ENCODE results near the gene PRRG1.
"Not testable (repeated sequence)": the region's sequence is repeated elsewhere in the genome, so short reads cannot be mapped to it uniquely, and the experiment has no call there.

Gene PRRG1

DNA sequence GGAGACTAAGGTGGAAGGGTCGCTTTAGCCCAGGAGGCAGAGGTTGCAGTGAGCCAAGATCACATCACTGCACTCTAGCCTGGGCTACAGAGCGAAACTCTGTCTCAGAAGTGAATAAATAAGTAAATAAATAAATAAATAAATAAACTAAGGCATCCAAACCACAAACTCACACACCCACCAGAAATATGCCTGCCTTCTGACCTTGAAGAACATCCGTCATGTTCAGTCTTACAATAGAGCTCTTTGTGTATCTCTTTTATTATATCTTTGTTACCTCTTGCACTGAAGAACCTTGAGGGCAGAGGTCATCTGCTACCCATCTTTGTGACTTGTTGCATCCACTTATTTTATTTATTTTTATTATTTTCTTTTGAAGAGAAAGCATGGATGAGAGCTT lies 71.6 kb downstream of the PRRG1 start:
- ChIA-PET CTCF (no interaction called here), POLR2A (no interaction called here)
- no peak overlapping the region for H3K4me3 ChIP-seq (ENCODE audit: low read depth, low read length)
- no peak for DNase-seq (ENCODE audit: low read depth, low spot score)
- TF ChIP-seq, protein P1, sequence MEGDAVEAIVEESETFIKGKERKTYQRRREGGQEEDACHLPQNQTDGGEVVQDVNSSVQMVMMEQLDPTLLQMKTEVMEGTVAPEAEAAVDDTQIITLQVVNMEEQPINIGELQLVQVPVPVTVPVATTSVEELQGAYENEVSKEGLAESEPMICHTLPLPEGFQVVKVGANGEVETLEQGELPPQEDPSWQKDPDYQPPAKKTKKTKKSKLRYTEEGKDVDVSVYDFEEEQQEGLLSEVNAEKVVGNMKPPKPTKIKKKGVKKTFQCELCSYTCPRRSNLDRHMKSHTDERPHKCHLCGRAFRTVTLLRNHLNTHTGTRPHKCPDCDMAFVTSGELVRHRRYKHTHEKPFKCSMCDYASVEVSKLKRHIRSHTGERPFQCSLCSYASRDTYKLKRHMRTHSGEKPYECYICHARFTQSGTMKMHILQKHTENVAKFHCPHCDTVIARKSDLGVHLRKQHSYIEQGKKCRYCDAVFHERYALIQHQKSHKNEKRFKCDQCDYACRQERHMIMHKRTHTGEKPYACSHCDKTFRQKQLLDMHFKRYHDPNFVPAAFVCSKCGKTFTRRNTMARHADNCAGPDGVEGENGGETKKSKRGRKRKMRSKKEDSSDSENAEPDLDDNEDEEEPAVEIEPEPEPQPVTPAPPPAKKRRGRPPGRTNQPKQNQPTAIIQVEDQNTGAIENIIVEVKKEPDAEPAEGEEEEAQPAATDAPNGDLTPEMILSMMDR (IDR thresholded peaks at IDR 0.05; ENCODE audit: insufficient read depth, low read length, missing control alignments) = no peak

DNA sequence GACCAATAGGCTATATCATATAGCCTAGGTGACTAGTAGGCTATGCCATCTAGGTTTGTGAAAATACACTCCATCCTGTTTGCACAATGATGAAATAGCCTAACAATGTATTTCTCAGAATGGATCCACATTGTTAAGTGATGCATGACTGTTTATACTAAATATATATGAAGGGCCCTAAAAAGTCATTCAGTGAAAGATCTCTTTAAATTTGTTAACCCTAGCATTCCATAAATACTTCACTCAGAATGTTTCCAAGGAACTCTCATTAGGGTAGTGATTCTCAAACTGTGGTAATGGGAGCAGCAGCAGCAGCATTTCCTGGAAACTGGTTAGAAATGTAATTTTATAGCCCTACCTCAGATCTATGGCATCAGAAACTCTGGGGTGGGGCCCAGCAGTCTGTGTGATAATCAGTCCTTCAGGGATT lies 74.9 kb downstream of the PRRG1 start:
- H3K4me3 ChIP-seq (ENCODE audit: low read depth, low read length) = no peak overlapping the region
- POLR2A ChIA-PET = no interaction called here
- CTCF ChIA-PET = no interaction called here
- DNase-seq (ENCODE audit: low read depth, low spot score) = peak; percentile 36
- TF ChIP-seq, protein P1 (IDR thresholded peaks at IDR 0.05; ENCODE audit: insufficient read depth, low read length, missing control alignments) = no peak

DNA sequence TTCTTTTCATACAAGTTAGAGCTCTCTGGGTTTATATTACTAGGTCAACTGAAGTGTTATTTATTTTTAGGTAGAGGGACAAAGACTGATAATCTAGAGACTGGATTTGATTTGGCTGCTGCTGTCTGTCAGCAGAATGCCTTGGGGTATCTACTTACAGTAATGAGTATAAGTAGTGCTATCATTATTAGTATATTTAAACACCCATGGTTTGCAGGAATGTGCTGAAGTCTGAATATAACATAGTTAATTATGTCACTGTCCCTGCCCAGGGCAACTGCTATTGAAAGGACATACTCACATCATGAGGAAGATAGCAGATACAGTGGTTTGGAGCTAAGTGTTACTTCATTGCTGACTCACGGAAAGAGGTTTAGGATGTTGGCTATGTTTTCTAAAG lies 76.2 kb downstream of the PRRG1 start:
- ChIA-PET POLR2A (no interaction called here), CTCF (no interaction called here)
- TF ChIP-seq, protein P1 (IDR thresholded peaks at IDR 0.05; ENCODE audit: insufficient read depth, low read length, missing control alignments) = no peak
- DNase-seq (ENCODE audit: low read depth, low spot score) = no peak
- H3K4me3 ChIP-seq (ENCODE audit: low read depth, low read length) = no peak overlapping the region

DNA sequence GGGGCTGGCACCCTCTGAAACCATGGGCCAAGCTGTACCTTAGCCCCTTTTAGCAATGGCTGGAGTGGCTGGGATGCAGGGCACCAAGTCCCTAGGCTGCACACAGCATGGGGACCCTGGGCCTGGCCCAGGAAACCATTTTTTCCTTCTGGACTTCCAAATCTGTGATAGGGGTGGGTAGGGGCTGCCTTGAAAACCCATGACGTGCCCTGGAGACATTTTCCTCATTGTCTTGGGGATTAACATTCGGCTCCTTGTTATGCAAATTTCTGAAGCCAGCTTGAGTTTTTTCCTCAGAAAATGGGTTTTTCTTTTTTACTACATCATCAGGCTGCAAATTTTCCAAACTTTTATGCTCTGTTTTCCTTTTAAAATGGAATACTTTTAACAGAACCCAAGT lies 79.8 kb downstream of the PRRG1 start:
- CTCF ChIA-PET; H3K4me3 ChIP-seq (ENCODE audit: low read depth, low read length); DNase-seq (ENCODE audit: low read depth, low spot score); POLR2A ChIA-PET: not testable (repeated sequence)

DNA sequence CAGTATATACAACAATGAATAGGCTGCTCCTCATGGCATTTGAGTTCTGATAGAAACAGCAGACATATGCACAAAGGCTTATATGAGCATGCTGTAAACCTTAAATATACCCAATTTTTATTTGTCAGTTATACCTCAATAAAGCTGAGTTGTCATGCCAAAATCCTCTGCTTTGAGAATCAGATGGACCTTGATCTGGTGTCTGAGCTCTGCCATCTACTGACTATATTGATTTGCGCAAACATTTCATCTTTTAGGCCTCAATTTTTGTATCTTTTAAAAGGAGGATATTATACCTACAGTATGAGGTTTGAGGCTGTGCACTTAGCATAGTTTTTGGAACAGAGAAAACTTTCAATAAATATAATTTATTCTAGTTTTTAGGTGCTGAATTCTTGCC lies 85.2 kb downstream of the PRRG1 start:
- DNase-seq (ENCODE audit: low read depth, low spot score) = no peak
- CTCF ChIA-PET = no interaction called here
- no peak overlapping the region for H3K4me3 ChIP-seq (ENCODE audit: low read depth, low read length)
- TF ChIP-seq, protein P1 (IDR thresholded peaks at IDR 0.05; ENCODE audit: insufficient read depth, low read length, missing control alignments) = no peak
- POLR2A ChIA-PET = no interaction called here

DNA sequence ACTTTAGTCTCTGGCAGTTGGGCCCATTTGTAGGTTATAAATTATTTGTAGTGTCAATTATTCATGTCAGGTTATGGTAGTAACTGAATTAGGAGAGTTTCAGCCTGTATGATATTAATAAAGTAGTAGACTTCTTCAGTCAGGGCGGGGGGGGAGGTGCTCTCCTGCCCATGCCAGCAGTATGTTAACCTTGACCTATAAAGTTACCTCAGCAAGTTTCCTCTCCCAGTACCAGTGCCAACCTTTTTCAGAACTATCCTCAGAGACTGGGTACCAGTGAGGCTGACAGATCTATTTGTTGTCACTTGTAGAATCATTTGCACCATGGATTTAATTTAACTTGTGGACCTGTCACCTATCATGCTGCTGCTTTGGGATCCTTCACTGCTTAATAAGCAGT lies 88.0 kb downstream of the PRRG1 start:
- ChIA-PET POLR2A (no interaction called here), CTCF (no interaction called here)
- TF ChIP-seq, protein P1 (IDR thresholded peaks at IDR 0.05; ENCODE audit: insufficient read depth, low read length, missing control alignments) = no peak
- no peak overlapping the region for H3K4me3 ChIP-seq (ENCODE audit: low read depth, low read length)
- DNase-seq (ENCODE audit: low read depth, low spot score) = no peak

DNA sequence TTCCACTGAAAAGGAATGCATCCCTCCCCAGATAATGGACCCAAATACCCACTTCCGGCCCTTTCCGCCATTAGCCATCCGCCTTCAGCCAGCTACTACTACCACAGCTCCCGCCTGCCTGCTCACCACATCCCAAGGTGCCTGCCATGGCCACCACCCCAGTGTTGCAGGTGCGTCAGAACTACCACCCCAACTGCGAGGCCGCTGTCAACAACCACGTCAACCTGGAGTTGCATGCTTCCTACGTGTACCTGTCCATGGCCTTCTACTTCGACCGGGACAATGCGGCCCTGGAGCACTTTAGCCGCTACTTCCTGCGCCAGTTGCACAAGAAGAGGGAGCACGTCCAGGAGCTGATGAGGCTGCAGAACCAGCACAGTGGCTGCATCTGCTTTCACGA lies 92.2 kb downstream of the PRRG1 start:
- no peak overlapping the region for H3K4me3 ChIP-seq (ENCODE audit: low read depth, low read length)
- TF ChIP-seq, protein P1 (IDR thresholded peaks at IDR 0.05; ENCODE audit: insufficient read depth, low read length, missing control alignments) = no peak
- CTCF ChIA-PET = no interaction called here
- DNase-seq (ENCODE audit: low read depth, low spot score) = no peak
- POLR2A ChIA-PET = no interaction called here

Measured in AG04449 (cell line).